Adrenal gland (tissue), 5 donors: ENCODE results near the gene PHKG1.

Source experiments
- POLR2A ChIP-seq, 2 donors: fragments of 450-650 bp; IDR thresholded peaks; one replicate each; pipeline ENCODE4 v1.6.1; 2017; ENCODE audit warnings: antibody characterized with exemption in 2 of 2, mild to moderate bottlenecking in 2 of 2, moderate library complexity in 1 of 2
- TF ChIP-seq, protein P1 (sequence below), 6 experiments: fragments of 450-650 bp in 4 of 6; fragments of 200-600 bp in 2 of 6; sonication (generic) in 1 of 6; IDR thresholded peaks; 1 replicate in 5 of 6; 2 replicates in 1 of 6; pipeline versions ENCODE4 v1.5.1 to v1.8.0; 2016 to 2021; ENCODE audit warnings: antibody characterized with exemption in 6 of 6, mild to moderate bottlenecking in 2 of 6, moderate library complexity in 1 of 6
- donor health status: DM: no; HTN: no; CAD: no.

DNA sequence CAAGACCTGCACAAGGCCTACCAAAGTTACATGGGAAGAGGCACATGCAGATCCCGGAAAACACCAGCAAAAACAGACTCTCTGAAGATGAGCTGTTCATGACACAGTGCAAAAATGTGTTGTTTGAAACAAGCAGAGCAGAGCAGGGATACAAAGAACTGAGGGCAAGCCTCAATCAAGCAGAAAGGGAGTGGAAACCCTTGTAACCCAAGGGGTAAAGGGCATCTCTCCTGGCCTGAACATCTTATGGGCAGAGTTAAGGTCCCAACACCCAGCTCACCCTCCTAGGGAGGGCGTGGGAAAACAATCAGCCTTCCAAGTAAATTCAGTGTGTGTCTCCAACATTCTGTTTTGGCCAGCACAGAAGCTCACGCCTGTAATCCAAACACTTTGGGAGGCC lies 52.0 kb downstream of the PHKG1 start:
- TF ChIP-seq POLR2A (IDR thresholded peaks at IDR 0.05): no peak
- TF ChIP-seq, protein P1, sequence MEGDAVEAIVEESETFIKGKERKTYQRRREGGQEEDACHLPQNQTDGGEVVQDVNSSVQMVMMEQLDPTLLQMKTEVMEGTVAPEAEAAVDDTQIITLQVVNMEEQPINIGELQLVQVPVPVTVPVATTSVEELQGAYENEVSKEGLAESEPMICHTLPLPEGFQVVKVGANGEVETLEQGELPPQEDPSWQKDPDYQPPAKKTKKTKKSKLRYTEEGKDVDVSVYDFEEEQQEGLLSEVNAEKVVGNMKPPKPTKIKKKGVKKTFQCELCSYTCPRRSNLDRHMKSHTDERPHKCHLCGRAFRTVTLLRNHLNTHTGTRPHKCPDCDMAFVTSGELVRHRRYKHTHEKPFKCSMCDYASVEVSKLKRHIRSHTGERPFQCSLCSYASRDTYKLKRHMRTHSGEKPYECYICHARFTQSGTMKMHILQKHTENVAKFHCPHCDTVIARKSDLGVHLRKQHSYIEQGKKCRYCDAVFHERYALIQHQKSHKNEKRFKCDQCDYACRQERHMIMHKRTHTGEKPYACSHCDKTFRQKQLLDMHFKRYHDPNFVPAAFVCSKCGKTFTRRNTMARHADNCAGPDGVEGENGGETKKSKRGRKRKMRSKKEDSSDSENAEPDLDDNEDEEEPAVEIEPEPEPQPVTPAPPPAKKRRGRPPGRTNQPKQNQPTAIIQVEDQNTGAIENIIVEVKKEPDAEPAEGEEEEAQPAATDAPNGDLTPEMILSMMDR (IDR thresholded peaks at IDR 0.05): no peak
